HL-60 (cell line): ENCODE measurements around the gene PEX26.

Source experiments
- POLR2AphosphoS5 ChIP-seq: IDR thresholded peaks from 2 replicates; pipeline ENCODE4 v1.6.1; 2012; ENCODE audit warnings: low read depth
- TF ChIP-seq, protein P1 (sequence below): IDR thresholded peaks from one replicate; pipeline ENCODE4 v1.5.1; 2011; ENCODE audit warnings: low read length, control low read depth, inconsistent platforms; ENCODE audit not compliant: insufficient read depth

DNA sequence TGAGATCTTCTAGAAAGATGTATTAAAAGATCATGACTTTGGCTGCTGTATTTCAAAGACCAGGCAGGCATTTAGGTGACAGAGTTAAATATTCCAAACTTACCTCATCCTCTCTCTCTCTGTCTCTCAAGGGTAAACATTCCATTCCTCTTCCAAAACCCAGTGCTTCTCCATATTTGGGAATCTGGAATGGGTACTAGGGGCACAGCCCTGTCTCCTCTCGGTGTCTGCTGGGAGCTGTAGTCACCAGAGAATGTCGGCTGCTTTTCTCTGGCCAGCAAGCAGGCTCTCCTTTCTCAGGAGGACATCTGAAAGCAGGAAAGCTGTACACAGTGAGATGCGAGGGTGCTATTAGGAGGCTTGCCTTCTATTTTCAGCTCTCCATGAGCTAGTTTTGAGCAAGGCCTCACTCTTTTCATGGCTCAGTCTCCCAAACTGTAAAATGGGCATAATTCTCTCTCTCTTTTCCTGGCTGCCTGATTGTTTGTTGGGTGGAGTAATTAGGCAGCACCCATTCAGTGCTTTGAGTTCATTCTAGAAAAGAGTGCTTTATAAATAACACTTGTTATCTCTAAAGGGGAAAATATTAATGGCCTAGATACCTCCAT is 9.3 kb upstream of the PEX26 start:
- TF ChIP-seq, protein P1, sequence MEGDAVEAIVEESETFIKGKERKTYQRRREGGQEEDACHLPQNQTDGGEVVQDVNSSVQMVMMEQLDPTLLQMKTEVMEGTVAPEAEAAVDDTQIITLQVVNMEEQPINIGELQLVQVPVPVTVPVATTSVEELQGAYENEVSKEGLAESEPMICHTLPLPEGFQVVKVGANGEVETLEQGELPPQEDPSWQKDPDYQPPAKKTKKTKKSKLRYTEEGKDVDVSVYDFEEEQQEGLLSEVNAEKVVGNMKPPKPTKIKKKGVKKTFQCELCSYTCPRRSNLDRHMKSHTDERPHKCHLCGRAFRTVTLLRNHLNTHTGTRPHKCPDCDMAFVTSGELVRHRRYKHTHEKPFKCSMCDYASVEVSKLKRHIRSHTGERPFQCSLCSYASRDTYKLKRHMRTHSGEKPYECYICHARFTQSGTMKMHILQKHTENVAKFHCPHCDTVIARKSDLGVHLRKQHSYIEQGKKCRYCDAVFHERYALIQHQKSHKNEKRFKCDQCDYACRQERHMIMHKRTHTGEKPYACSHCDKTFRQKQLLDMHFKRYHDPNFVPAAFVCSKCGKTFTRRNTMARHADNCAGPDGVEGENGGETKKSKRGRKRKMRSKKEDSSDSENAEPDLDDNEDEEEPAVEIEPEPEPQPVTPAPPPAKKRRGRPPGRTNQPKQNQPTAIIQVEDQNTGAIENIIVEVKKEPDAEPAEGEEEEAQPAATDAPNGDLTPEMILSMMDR, result no peak
- no peak for TF ChIP-seq POLR2AphosphoS5
